Activated naive CD4-positive, alpha-beta T cell treated with anti-CD3 and anti-CD28 coated beads, Interleukin-2, amount 50 U/mL, for 24 hours (primary cell): Measurements from ENCODE around the gene MYH15.
A peak's percentile ranks its signal among the peaks of the same experiment; 100 is the strongest.

ENCODE experiments used
- H3K27ac Mint-ChIP-seq: one replicate; pipeline ENCODE4 v1.8.0; 2021; ENCODE audit warnings: mild to moderate bottlenecking, mixed read lengths
- H3K27me3 Mint-ChIP-seq: one replicate; pipeline ENCODE4 v1.8.0; 2021; ENCODE audit warnings: mixed read lengths
- H3K36me3 Mint-ChIP-seq: one replicate; pipeline ENCODE4 v1.8.0; 2021; ENCODE audit warnings: mixed read lengths
- H3K4me1 Mint-ChIP-seq: one replicate; pipeline ENCODE4 v1.8.0; 2021; ENCODE audit warnings: mixed read lengths
- H3K4me3 Mint-ChIP-seq: one replicate; pipeline ENCODE4 v1.8.0; 2021; ENCODE audit warnings: mild to moderate bottlenecking, mixed read lengths
- H3K9me3 Mint-ChIP-seq: one replicate; pipeline ENCODE4 v1.8.0; 2021; ENCODE audit warnings: mixed read lengths

The MYH15 gene

DNA sequence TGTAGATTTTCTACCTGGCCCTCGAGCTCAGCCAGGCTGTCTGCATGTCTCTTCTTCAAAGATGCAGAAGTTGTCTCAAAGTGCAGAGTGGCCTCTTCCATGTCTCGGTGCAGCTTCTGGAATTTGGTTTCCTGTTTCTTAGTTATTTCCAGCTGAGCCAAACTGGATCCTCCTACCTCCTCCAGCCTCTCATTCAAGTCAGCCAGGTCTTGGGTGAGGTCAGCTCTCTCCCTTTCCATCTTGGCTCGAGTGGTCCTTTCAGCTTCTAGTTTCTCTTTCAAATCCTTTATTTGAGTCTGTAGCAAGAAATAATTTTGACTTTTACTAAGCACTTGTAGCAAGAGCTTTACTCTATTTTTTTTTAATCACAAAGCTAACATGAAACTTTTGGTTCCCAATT lies 81.8 kb downstream of the MYH15 start:
- H3K4me3 Mint-ChIP-seq, result no peak overlapping the region
- no peak overlapping the region for H3K27ac Mint-ChIP-seq
- peaks cover 3% of the 10 kb centered on the region for H3K27me3 Mint-ChIP-seq
- no peaks in the 10 kb centered on the region for H3K4me1 Mint-ChIP-seq
- H3K36me3 Mint-ChIP-seq, result no peaks in the 10 kb centered on the region
- no peaks in the 10 kb centered on the region for H3K9me3 Mint-ChIP-seq

DNA sequence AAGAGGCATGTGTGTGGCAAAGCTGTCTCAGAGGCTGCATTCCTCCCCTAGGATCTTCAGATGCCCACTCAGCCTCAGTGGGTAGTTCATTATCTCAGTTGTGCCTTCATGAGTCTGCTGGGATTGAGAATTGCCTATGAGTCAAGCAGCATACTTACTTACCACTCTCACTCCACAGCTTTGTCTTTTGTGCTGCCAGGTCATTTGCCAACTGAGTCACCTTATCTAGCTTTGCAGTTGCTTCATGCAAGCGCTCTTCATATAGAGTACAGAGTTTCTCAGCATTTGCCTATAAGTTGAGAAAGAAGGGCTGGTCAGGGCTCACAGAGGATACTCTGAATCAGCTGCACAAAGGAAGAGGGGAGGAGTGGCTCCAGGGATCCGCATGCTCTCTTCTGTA lies 89.5 kb downstream of the MYH15 start:
- Mint-ChIP-seq H3K27ac (no peak overlapping the region), H3K4me1 (peaks cover 13% of the 10 kb centered on the region)

DNA sequence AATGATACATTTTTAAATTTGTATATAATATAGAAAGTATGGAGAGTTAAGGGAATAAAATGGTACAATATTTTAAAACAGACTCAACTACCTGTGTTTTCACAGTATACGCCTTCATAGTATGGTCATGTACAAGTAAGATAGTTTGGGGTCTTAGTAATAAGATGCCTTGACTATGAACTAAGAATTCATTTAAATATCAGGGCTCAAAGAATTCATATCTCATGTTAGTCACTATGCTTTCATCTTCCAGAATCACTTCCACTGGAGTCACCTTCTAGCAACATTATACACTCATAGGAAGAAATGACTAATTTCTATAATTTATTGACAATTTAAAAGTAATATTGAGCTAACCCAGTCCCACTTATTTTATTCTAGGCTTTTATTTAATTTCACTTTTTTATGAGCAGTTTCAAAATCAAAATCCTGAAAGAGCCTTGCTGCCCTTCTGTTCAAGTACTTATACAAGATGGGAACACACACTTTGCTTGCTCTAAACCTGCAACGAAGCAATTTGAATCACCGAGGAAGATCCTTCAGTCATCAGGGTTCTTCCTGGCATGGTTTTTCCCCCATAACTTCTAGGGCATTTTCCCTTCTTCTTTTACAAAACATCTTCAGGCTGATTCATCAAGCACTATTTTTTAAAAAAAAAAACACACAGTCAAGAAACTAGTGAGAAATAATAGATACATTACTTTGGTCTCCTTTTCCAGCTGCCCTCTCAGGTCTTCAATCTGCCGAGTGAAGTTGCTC lies 94.1 kb downstream of the MYH15 start:
- Mint-ChIP-seq H3K4me3 (no peak overlapping the region), H3K27me3 (peaks cover 2% of the 10 kb centered on the region), H3K4me1 (peaks cover 13% of the 10 kb centered on the region), H3K27ac (peak overlapping the region; percentile 89), H3K9me3 (no peaks in the 10 kb centered on the region), H3K36me3 (no peaks in the 10 kb centered on the region)

More for the DNA sequence above, 89.5 kb downstream of the MYH15 start:
- Mint-ChIP-seq H3K4me3 (no peak overlapping the region), H3K27me3 (peaks cover 4% of the 10 kb centered on the region), H3K9me3 (no peaks in the 10 kb centered on the region), H3K36me3 (no peaks in the 10 kb centered on the region)

DNA sequence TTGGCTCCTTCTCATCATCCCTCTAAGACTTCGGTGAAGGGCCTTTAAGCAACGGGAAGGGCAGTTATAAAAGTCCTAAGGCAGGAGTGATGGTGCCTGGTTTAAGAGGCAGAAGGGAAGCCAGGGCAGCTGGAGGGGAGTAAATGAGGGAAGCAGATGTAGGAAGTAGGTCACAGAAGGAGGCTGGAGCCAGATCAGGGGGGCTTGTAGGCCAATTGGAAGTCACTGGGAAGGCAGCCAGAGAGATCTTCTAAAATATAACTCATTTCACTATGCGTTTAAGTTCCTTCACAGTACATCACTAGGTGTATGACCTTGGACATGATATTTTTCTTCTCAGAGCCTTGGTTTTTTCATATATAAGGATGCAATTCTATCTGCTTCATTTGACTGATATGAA lies 94.7 kb downstream of the MYH15 start:
- Mint-ChIP-seq H3K27ac (peak overlapping the region; percentile 65), H3K4me3 (peak overlapping the region; percentile 23), H3K4me1 (peaks cover 13% of the 10 kb centered on the region), H3K9me3 (no peaks in the 10 kb centered on the region), H3K36me3 (no peaks in the 10 kb centered on the region), H3K27me3 (peaks cover 2% of the 10 kb centered on the region)

DNA sequence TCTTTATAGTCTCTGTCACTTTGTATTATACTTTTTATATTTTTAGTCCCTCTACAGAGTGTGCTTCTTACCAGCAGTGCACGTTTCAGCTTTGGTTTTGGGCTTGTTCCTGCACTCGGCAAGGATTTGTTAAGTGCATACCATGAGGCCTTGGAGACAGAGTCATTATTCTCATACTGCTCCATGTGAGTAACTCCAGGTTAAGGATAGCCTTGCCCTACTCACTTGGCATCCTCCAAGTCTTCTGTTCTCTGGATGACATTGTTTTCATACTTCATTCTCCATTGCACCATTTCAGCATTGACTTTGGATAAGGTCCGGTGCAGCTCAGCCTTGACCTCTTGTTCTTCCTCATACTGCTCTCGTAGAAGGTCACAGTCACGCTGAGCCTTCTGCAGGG lies 96.4 kb downstream of the MYH15 start:
- no peak overlapping the region for H3K4me3 Mint-ChIP-seq
- H3K27ac Mint-ChIP-seq, result no peak overlapping the region
- H3K36me3 Mint-ChIP-seq, result no peaks in the 10 kb centered on the region
- H3K27me3 Mint-ChIP-seq, result peaks cover 2% of the 10 kb centered on the region
- H3K9me3 Mint-ChIP-seq, result no peaks in the 10 kb centered on the region
- peaks cover 13% of the 10 kb centered on the region for H3K4me1 Mint-ChIP-seq

DNA sequence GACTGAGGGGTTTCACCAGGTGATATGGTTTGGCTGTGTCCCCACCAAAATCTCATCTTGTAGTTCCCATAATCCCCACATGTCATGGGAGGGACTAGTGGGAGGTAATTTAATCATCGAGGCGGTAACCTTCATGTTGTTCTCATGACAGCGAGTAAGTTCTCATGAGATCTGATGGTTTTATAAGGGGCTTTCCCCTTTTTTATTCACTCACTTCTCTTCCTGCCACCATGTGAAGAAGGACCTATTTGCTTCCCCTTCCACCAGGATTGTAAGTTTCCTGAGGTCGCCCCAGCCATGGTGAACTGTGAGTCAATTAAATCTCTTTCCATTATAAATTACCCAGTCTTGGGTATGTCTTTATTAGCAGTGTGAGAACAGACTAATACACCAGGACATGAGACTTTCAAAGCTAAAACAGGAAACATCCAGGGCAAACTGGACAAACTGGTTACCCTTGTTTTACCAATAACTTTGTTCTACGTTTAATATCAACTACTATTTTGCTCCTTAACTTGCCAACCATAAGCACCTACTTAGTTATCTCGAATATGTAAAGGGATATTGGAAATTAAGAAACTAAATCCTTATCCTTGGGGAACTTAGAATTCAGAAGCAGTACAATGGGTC lies 98.2 kb downstream of the MYH15 start:
- no peak overlapping the region for H3K27ac Mint-ChIP-seq
- peaks cover 13% of the 10 kb centered on the region for H3K4me1 Mint-ChIP-seq
- no peaks in the 10 kb centered on the region for H3K9me3 Mint-ChIP-seq
- H3K4me3 Mint-ChIP-seq, result no peak overlapping the region
- H3K27me3 Mint-ChIP-seq, result peaks cover 2% of the 10 kb centered on the region
- no peaks in the 10 kb centered on the region for H3K36me3 Mint-ChIP-seq

DNA sequence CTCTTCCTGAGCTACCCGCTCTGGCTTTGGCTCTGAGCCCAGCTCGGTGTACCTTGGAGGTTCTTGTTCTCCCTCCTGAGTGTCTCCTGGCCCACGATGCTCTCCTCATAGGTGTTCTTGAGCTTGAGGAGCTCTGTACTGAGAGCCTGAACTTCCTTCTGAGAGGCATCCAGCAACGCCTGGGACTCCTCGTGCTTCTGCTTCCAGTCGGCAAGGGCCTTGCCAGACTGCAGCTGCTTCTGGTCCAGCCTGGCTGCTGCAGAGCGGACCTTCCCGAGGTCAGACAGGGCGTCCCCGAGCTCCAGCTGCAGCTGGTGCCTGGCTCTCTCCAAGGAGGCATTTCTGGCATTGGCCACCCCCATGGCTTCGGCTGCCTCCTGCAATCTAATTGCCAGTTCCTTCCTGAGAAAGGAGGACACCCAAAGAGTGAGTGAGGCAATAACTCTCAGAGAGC lies 99.8 kb downstream of the MYH15 start:
- Mint-ChIP-seq H3K4me3 (no peak overlapping the region), H3K27ac (no peak overlapping the region), H3K27me3 (no peaks in the 10 kb centered on the region), H3K4me1 (peaks cover 8% of the 10 kb centered on the region), H3K9me3 (no peaks in the 10 kb centered on the region), H3K36me3 (no peaks in the 10 kb centered on the region)

DNA sequence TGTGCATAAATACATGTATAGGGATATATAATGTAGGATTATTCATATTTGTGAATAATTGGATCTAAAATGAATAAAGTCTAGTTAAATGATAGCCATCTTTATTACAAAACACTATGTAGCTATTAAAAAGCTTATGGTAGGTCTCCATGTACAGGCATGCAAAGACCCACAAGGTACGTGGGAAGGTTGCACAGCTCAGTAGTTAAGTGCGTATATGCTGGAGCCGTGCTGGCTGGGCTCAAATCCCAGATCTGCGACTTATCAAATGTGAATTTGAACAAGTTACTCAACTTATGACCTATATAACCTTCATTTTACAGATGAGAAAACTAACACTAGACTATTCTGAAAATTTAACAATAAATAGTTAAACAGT lies 100.6 kb downstream of the MYH15 start:
- Mint-ChIP-seq H3K36me3 (no peaks in the 10 kb centered on the region), H3K27ac (no peak overlapping the region), H3K4me3 (no peak overlapping the region), H3K9me3 (no peaks in the 10 kb centered on the region), H3K4me1 (peaks cover 8% of the 10 kb centered on the region), H3K27me3 (no peaks in the 10 kb centered on the region)

DNA sequence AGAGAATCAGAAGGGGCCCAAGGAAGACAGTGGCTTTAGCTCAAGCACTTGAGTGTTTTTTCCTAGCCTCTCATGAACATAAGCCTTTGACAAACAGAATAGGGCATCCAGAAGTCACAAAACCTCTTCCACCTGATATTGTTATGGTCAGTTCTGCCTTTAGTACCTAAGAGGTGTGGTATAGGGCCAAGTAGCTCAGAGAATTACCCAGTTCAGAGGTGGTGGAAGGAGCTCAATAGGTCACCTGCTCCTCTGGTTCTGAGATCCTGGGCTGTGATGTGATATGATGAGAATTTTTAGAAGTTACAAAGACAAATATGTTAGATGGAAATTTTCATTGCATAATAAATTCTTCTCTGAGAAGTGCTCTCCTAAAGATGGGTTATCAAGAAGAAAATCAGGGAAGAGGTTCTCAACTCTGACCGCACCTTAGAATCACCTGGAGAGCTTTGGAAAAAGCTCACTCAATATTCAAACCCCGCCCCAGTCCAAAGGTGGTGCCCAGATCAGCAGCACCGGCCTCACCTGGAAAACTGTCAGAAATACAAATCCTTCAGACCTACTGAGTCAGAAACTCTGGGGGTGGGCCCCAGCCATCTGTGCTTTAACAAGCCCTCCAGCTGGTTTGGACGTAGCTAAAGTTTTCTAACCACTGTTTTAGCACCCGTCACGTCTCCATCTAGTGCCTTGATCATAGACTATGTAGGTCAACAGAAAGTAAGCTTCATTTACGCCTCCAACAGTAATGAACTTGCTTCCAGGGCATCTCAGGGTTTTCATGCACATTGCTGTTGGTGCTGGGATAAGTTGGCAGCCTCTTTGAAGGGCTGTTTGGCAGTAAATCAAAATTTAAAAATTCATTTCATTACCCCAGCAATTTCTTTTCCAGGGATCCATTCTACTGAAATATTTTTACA lies 101.3 kb downstream of the MYH15 start:
- H3K27me3 Mint-ChIP-seq, result no peaks in the 10 kb centered on the region
- H3K27ac Mint-ChIP-seq, result no peak overlapping the region
- H3K36me3 Mint-ChIP-seq, result no peaks in the 10 kb centered on the region
- H3K4me1 Mint-ChIP-seq, result peaks cover 8% of the 10 kb centered on the region
- no peak overlapping the region for H3K4me3 Mint-ChIP-seq
- no peaks in the 10 kb centered on the region for H3K9me3 Mint-ChIP-seq

DNA sequence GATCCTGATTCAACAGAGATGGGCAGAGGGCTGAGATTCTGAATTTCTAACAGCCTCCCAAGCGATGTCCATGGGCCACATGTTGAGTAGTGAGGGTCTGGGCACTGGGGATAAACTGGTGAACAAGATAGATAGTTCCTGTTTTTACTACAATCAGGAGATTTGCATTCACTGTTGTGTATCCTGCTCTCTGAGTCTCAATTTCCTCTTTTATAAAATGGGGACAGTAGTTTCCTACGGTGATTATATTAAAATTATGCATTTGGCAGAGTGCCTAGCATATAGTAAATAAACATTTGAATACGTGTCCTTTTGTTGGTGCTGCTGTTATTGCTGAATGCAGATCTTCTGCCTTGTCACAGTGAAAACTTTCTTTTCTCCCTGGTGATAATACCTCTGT lies 102.5 kb downstream of the MYH15 start:
- no peaks in the 10 kb centered on the region for H3K27me3 Mint-ChIP-seq
- no peak overlapping the region for H3K4me3 Mint-ChIP-seq
- H3K4me1 Mint-ChIP-seq, result peaks cover 8% of the 10 kb centered on the region
- no peaks in the 10 kb centered on the region for H3K36me3 Mint-ChIP-seq
- H3K27ac Mint-ChIP-seq, result no peak overlapping the region
- H3K9me3 Mint-ChIP-seq, result no peaks in the 10 kb centered on the region

DNA sequence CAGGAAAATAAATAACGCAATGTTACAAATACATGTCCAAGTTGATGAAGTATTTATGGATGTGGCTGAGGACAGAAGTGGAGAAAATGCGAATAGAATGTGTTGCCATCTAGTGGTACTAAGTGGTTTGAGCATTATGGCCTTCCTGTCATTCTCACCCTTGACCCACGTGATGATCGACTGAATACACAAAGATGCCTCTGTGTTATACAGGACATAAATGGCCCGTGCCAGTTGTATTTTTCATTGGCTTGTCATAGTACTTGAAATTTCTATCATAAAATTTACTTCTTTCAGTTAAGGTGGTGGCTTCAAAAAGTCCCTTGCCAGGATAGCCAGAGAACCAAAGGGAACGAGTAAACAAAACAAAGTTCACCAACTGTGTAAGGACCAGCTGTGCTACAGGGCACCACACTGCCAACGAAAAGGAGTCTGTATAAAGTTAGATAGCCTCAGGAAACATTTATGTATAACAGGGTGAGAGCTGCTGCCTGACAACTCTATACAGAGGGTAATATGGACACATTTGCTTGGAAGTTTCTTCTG lies 103.7 kb downstream of the MYH15 start:
- Mint-ChIP-seq H3K4me3 (no peak overlapping the region), H3K36me3 (no peaks in the 10 kb centered on the region), H3K27ac (no peak overlapping the region), H3K4me1 (peaks cover 8% of the 10 kb centered on the region), H3K9me3 (no peaks in the 10 kb centered on the region), H3K27me3 (no peaks in the 10 kb centered on the region)

DNA sequence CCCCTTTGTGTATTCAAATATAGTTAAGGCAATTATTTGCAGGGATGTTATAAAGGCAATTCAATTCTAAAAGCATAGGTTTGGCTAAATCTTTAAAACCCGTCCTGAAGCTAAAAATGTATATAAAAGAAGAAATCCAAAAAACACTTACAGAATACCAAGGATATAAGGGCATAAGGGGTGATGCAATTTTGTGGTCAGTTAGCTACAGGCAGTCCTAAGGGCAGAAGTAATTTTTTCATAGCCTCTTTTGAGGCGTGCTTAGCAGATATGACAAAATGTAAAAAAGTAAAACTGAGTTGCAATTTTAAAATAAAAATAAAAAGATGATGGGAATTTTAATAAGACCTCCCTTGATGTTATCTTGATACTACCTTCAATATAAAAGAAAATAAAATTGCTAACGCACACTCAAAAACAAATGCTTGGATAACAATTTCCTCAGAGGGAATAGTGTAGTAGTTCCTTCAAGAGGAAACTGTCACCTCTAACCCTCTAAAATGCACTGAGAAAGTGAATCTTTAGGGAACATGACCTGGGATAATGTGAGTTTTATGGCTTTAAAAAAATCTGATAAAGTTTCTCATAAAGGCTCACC lies 104.2 kb downstream of the MYH15 start:
- Mint-ChIP-seq H3K4me1 (peaks cover 8% of the 10 kb centered on the region), H3K36me3 (no peaks in the 10 kb centered on the region), H3K27ac (no peak overlapping the region), H3K4me3 (no peak overlapping the region), H3K27me3 (no peaks in the 10 kb centered on the region), H3K9me3 (no peaks in the 10 kb centered on the region)

DNA sequence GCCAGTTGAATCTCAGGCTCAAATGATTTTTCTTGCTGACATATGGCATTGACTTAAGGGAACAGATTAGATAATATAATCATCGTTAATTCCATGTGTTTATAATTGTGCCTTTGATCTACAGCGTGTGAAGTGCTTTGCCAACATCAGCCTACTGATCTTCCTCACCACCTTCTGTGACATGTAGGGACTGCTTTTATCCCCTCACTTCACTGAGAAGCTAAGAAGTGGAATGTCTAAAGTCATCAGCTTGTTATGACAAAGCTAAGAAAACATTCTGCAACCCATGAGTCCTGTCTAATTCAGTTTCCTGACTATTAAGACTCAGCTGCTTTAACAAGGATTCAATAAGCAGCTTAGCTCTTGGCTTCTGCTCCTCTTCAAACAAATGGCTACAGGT lies 106.0 kb downstream of the MYH15 start:
- H3K9me3 Mint-ChIP-seq, result peaks cover 7% of the 10 kb centered on the region
- H3K4me1 Mint-ChIP-seq, result peaks cover 8% of the 10 kb centered on the region
- H3K36me3 Mint-ChIP-seq, result no peaks in the 10 kb centered on the region
- no peak overlapping the region for H3K4me3 Mint-ChIP-seq
- no peaks in the 10 kb centered on the region for H3K27me3 Mint-ChIP-seq
- H3K27ac Mint-ChIP-seq, result no peak overlapping the region

DNA sequence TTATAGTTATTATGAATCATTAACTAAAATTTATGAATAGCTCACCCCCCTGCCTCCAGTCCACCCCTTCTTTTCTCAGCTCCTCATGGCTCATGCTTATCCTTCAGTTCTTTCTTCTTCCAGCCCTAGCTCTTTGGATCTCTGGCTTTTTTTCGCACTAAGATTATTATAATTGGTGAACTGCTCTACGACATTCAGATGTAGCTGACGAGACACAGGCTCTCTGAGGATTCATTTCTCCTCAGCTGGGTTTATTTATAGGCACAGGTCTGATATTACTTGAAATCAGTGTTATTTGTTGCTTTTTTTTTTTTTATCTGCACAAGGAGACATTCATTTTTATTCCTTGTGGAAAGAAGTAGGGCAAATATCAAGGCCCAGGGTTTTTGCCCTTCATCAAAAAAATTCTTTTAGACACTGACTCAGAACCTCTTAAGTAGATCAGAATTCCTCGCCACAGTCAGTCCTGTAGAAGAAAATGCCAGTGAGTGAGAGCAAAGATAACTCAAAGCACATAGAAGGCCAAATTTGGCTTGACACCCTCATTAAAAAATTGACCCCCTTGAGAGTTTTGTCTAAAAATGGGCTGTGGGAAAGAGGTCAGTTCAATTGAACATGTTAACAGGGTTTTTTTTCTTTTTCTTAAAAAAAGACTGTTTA lies 106.6 kb downstream of the MYH15 start:
- Mint-ChIP-seq H3K4me3 (no peak overlapping the region), H3K4me1 (peaks cover 8% of the 10 kb centered on the region), H3K9me3 (peaks cover 7% of the 10 kb centered on the region), H3K36me3 (no peaks in the 10 kb centered on the region), H3K27me3 (no peaks in the 10 kb centered on the region), H3K27ac (no peak overlapping the region)

DNA sequence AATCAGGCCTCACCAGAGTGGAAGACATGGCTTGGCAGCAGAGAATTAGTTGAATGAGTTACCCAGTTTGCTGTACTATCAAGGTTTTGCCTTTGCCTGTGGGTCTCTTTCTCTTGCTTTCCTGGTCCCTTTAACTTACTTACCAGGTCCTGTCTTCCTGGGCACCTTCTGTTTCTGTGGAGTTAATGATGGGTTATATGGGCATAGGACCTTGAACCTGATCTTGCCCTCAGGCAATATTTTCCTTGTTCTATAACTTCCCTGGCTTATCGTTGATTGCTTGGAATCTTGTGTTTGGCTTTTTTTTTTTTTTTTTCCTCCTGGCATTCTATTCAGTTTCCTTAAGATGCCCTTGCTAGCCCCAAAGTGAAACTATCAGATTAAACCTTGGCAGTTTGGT lies 107.2 kb downstream of the MYH15 start:
- H3K27ac Mint-ChIP-seq, result no peak overlapping the region
- no peak overlapping the region for H3K4me3 Mint-ChIP-seq
- no peaks in the 10 kb centered on the region for H3K27me3 Mint-ChIP-seq
- H3K9me3 Mint-ChIP-seq, result peaks cover 7% of the 10 kb centered on the region
- no peaks in the 10 kb centered on the region for H3K36me3 Mint-ChIP-seq
- peaks cover 8% of the 10 kb centered on the region for H3K4me1 Mint-ChIP-seq
